OCI-LY1 (cell line): ENCODE measurements around the gene SCML1.

Experiments used
- H2AFZ ChIP-seq: fragments of 200-600 bp; sonication (generic), shearing (Covaris generic); 2 replicates; pipeline ENCODE4 v1.6.0; 2014; ENCODE audit warnings: antibody characterized with exemption, mild to moderate bottlenecking, low read length
- H3F3A ChIP-seq: fragments of 200-600 bp; sonication (generic), shearing (Covaris generic); 2 replicates; pipeline ENCODE4 v1.6.0; 2014; ENCODE audit warnings: mild to moderate bottlenecking, antibody characterized with exemption, low read length, moderate library complexity; ENCODE audit not compliant: insufficient read depth
- H3K27ac ChIP-seq: fragments of 200-600 bp; sonication (generic); 2 replicates; pipeline ENCODE4 v1.5.1; 2014; ENCODE audit warnings: low read length, mixed run types, mild to moderate bottlenecking, low read depth; ENCODE audit not compliant: poor library complexity, severe bottlenecking
- H3K27me3 ChIP-seq: fragments of 200-600 bp; sonication (generic); 2 replicates; pipeline ENCODE4 v1.6.0; 2014; ENCODE audit warnings: antibody characterized with exemption, mild to moderate bottlenecking, low read length, moderate library complexity; ENCODE audit not compliant: insufficient read depth
- H3K36me3 ChIP-seq: fragments of 200-600 bp; sonication (generic); 2 replicates; pipeline ENCODE4 v1.6.1; 2014; ENCODE audit warnings: mild to moderate bottlenecking, antibody characterized with exemption, low read length, moderate library complexity, mixed read lengths; ENCODE audit not compliant: insufficient read depth
- H3K4me1 ChIP-seq: fragments of 200-600 bp; sonication (generic); 2 replicates; pipeline ENCODE4 v1.5.1; 2014; ENCODE audit warnings: mild to moderate bottlenecking, low read length, moderate library complexity; ENCODE audit not compliant: insufficient read depth, severe bottlenecking
- H3K4me2 ChIP-seq: fragments of 200-600 bp; sonication (generic), shearing (Covaris generic); 2 replicates; pipeline ENCODE4 v1.6.1; 2014; ENCODE audit warnings: low read length
- H3K4me3 ChIP-seq: fragments of 200-600 bp; sonication (generic); 2 replicates; pipeline ENCODE4 v1.5.1; 2014; ENCODE audit warnings: low read length, low read depth, mild to moderate bottlenecking, mixed read lengths; ENCODE audit not compliant: poor library complexity, severe bottlenecking
- H3K79me2 ChIP-seq: fragments of 200-600 bp; shearing (Covaris generic); 2 replicates; pipeline ENCODE4 v1.6.1; 2016; ENCODE audit warnings: mixed run types, low read length, mixed read lengths; ENCODE audit not compliant: insufficient read depth
- H3K9ac ChIP-seq: fragments of 200-600 bp; sonication (generic), shearing (Covaris generic); 2 replicates; pipeline ENCODE4 v1.6.1; 2014; ENCODE audit warnings: mild to moderate bottlenecking, low read length, mixed read lengths
- H3K9me2 ChIP-seq: fragments of 200-600 bp; sonication (generic), shearing (Covaris generic); 2 replicates; pipeline ENCODE4 v1.6.1; 2014; ENCODE audit warnings: low read depth, mild to moderate bottlenecking, low read length, mixed read lengths
- H3K9me3 ChIP-seq: fragments of 200-600 bp; shearing (Covaris generic); 2 replicates; pipeline ENCODE4 v1.6.1; 2014; ENCODE audit warnings: low read length, mixed read lengths
- H4K20me1 ChIP-seq: fragments of 200-600 bp; sonication (generic), shearing (Covaris generic); 2 replicates; pipeline ENCODE4 v1.6.0; 2016; ENCODE audit warnings: mild to moderate bottlenecking, low read length; ENCODE audit not compliant: insufficient read depth
- EZH2 ChIP-seq: fragments of 200-600 bp; sonication (generic), shearing (Covaris generic); IDR thresholded peaks from 2 replicates; pipeline ENCODE4 v1.8.0; 2017; ENCODE audit warnings: borderline replicate concordance, mixed run types, mild to moderate bottlenecking, antibody characterized with exemption, low read length, moderate library complexity, mixed read lengths
- TF ChIP-seq, protein P1 (sequence below): fragments of 200-600 bp; sonication (generic), shearing (Covaris generic); IDR thresholded peaks from 2 replicates; pipeline ENCODE4 v1.5.1; 2017; ENCODE audit warnings: mild to moderate bottlenecking, antibody characterized with exemption, low read length, moderate library complexity, mixed read lengths

Gene SCML1

DNA sequence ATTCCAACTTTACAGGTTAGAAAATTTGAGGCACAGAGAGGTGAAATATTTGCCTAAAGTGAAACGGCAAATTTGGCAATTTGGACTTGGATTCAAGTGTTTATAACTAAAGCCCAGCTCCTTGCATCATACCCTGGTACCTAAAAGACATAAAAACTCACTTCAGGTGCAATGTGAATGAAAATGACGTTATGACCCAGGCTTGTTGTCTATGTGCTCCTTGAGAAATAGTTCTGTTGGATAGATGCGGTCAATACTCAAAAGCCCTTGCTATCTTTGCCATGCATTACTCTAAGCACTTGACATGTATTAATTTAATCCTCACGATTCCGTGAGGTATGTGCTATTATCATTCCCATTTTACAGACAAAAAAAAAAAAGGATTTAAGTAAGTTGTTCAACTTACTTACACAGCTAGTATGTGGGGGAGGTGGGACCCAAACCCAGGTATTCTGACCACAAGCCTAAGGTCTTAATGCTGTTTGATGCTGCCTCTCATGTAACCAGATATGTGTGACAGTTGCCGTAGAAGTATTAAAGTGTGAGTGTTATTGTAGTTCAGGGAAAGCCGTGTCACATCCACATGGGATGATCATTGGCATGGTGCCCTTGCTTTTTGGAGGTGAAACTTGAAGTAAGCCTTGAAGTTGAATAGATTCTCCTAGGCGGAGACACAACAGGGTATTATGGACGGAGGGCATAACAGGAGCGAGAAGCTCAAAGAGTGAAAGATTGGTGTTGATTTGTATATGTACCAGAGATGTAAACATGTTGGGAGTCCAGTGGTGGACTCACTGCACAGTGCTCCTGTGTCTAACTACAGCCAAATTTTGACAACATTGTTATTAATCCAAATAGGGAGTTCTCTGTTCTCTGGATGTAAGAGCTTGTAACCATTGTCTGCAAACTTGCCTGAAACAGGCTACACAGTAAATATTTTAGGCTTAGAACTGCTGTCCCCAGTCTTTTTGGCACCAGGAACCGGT lies 3.1 kb downstream of the SCML1 start:
- H3K9ac ChIP-seq = no peak overlapping the region
- H3K4me3 ChIP-seq = no peak overlapping the region
- H3F3A ChIP-seq = no peaks in the 10 kb centered on the region
- no peaks in the 10 kb centered on the region for H3K36me3 ChIP-seq
- no peaks in the 10 kb centered on the region for H3K79me2 ChIP-seq
- H2AFZ ChIP-seq = no peak overlapping the region
- no peaks in the 10 kb centered on the region for H3K9me3 ChIP-seq
- H3K4me2 ChIP-seq = no peak overlapping the region
- no peak overlapping the region for H3K27ac ChIP-seq
- no peaks in the 10 kb centered on the region for H3K9me2 ChIP-seq
- TF ChIP-seq, protein P1, sequence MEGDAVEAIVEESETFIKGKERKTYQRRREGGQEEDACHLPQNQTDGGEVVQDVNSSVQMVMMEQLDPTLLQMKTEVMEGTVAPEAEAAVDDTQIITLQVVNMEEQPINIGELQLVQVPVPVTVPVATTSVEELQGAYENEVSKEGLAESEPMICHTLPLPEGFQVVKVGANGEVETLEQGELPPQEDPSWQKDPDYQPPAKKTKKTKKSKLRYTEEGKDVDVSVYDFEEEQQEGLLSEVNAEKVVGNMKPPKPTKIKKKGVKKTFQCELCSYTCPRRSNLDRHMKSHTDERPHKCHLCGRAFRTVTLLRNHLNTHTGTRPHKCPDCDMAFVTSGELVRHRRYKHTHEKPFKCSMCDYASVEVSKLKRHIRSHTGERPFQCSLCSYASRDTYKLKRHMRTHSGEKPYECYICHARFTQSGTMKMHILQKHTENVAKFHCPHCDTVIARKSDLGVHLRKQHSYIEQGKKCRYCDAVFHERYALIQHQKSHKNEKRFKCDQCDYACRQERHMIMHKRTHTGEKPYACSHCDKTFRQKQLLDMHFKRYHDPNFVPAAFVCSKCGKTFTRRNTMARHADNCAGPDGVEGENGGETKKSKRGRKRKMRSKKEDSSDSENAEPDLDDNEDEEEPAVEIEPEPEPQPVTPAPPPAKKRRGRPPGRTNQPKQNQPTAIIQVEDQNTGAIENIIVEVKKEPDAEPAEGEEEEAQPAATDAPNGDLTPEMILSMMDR = no peak
- TF ChIP-seq EZH2 = no peak
- H4K20me1 ChIP-seq = no peaks in the 10 kb centered on the region
- no peaks in the 10 kb centered on the region for H3K27me3 ChIP-seq
- no peaks in the 10 kb centered on the region for H3K4me1 ChIP-seq

DNA sequence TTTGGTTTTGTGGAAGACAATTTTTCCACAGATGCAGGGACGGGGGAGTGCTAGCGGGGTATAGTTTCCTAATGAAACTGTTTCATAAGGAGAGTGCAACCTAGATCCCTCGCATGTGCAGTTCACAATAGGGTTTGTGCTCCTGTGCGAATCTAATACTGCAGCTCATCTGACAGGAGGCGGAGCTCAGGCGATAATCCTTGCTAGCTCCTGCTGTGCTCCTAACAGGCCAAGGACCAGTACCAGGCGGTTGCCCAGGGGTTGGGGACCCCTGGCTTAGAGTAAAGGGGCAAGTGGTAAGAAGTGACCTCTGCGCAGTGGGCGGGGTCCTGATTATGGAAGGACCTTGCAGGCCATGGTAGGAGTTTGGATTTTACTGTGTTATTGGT lies 3.8 kb downstream of the SCML1 start:
- no peaks in the 10 kb centered on the region for H3K9me2 ChIP-seq
- H3K36me3 ChIP-seq = no peaks in the 10 kb centered on the region
- no peak overlapping the region for H3K4me3 ChIP-seq
- no peak overlapping the region for H2AFZ ChIP-seq
- H3K27me3 ChIP-seq = no peaks in the 10 kb centered on the region
- no peaks in the 10 kb centered on the region for H3K79me2 ChIP-seq
- H3K4me1 ChIP-seq = no peaks in the 10 kb centered on the region
- no peak overlapping the region for H3K27ac ChIP-seq
- no peaks in the 10 kb centered on the region for H3K9me3 ChIP-seq
- no peaks in the 10 kb centered on the region for H4K20me1 ChIP-seq
- no peak overlapping the region for H3K4me2 ChIP-seq
- H3K9ac ChIP-seq = no peak overlapping the region
- TF ChIP-seq, protein P1 = no peak
- TF ChIP-seq EZH2 = no peak
- no peaks in the 10 kb centered on the region for H3F3A ChIP-seq

DNA sequence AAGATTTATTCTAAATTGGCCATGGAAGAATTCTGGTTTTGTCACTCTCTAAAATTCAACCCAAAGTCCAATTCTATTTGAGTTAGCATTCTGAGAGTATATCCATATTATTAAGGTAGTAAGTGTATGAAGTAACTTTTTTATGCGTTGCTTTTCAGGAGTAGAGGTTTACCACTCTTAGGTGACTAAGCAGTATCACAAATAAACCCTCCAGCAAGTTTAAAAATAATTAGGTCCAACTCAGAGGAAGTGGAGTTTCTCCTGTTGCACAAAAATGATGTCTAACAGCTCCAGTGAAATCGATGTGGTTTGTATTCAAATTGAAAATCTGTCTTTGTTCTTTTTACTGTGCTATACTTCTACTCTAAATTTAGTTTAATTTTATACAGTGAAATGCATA lies 6.6 kb downstream of the SCML1 start:
- Histone ChIP-seq H3K4me1 (no peaks in the 10 kb centered on the region), H2AFZ (no peak overlapping the region), H3K27ac (no peak overlapping the region), H4K20me1 (no peaks in the 10 kb centered on the region), H3F3A (no peaks in the 10 kb centered on the region), H3K9me3 (no peaks in the 10 kb centered on the region), H3K27me3 (no peaks in the 10 kb centered on the region), H3K9ac (no peak overlapping the region), H3K4me3 (no peak overlapping the region), H3K36me3 (no peaks in the 10 kb centered on the region), H3K9me2 (no peaks in the 10 kb centered on the region), H3K79me2 (no peaks in the 10 kb centered on the region), H3K4me2 (no peak overlapping the region)
- no peak for TF ChIP-seq EZH2
- TF ChIP-seq, protein P1 = no peak
